Liver (tissue), 9 donors: ENCODE data around the gene AP1S2. TPM values are rescaled to one million over a fixed set of nuclear protein-coding genes. Genes with fewer than 3 reads are reported as not detected.

Source experiments
- DNase-seq: peaks from one replicate; pipeline ENCODE4 v3.0.0-alpha.2; 2017; ENCODE audit warnings: low spot score
- H3K27ac ChIP-seq, 2 donors: one replicate each; pipeline ENCODE4 v1.7.0; 2013; ENCODE audit warnings: inconsistent platforms in 2 of 2, low read length in 2 of 2, control low read depth in 1 of 2, low read depth in 1 of 2, mild to moderate bottlenecking in 1 of 2
- H3K27me3 ChIP-seq, 4 donors: one replicate each; pipeline versions ENCODE4 v1.6.1 to v1.7.0; 2013; ENCODE audit warnings: low read length in 3 of 4, inconsistent platforms in 1 of 4, mild to moderate bottlenecking in 1 of 4, moderate library complexity in 1 of 4; ENCODE audit not compliant: control insufficient read depth in 4 of 4, insufficient read depth in 4 of 4
- H3K36me3 ChIP-seq, 4 donors: one replicate each; pipeline versions ENCODE4 v1.6.1 to v1.7.0; 2013; ENCODE audit warnings: low read length in 3 of 4, mild to moderate bottlenecking in 3 of 4, low read depth in 1 of 4, moderate library complexity in 1 of 4; ENCODE audit not compliant: control insufficient read depth in 4 of 4, insufficient read depth in 3 of 4
- H3K4me1 ChIP-seq, 4 donors: one replicate each; pipeline versions ENCODE4 v1.6.1 to v1.7.0; 2013; ENCODE audit warnings: low read length in 3 of 4, mild to moderate bottlenecking in 3 of 4, moderate library complexity in 1 of 4; ENCODE audit not compliant: control insufficient read depth in 4 of 4, insufficient read depth in 4 of 4
- H3K4me3 ChIP-seq, 3 donors: one replicate each; pipeline versions ENCODE4 v1.6.1 to v1.7.0; 2013; ENCODE audit warnings: low read length in 3 of 3, control low read depth in 1 of 3, low read depth in 1 of 3, mild to moderate bottlenecking in 1 of 3
- H3K9ac ChIP-seq, 2 donors: one replicate each; pipeline ENCODE4 v1.7.0; 2013; ENCODE audit warnings: low read length in 2 of 2, mild to moderate bottlenecking in 2 of 2, moderate library complexity in 2 of 2, control low read depth in 1 of 2, low read depth in 1 of 2
- H3K9me3 ChIP-seq, 4 donors: one replicate each; pipeline versions ENCODE4 v1.6.1 to v1.7.0; 2013; ENCODE audit warnings: low read length in 3 of 4; ENCODE audit not compliant: control insufficient read depth in 4 of 4
- EGR1 ChIP-seq, 2 donors: IDR thresholded peaks; 2 replicates each; pipeline ENCODE4 v1.6.1; 2016 to 2018; ENCODE audit warnings: antibody characterized with exemption in 2 of 2, low read depth in 2 of 2
- FOXA1 ChIP-seq: IDR thresholded peaks from 2 replicates; pipeline ENCODE4 v1.6.1; 2016; ENCODE audit warnings: antibody characterized with exemption
- GABPA ChIP-seq, 2 donors: IDR thresholded peaks in 1 of 2; conservative IDR thresholded peaks in 1 of 2; 2 replicates each; pipeline ENCODE4 v1.6.1; 2016; ENCODE audit warnings: antibody characterized with exemption in 2 of 2, mild to moderate bottlenecking in 1 of 2, moderate library complexity in 1 of 2
- HNF4A ChIP-seq, 2 donors: conservative IDR thresholded peaks; 2 replicates each; pipeline ENCODE4 v1.6.1; 2016; ENCODE audit warnings: antibody characterized with exemption in 2 of 2, mild to moderate bottlenecking in 2 of 2
- HNF4G ChIP-seq: IDR thresholded peaks from 2 replicates; pipeline ENCODE4 v1.6.1; 2016; ENCODE audit warnings: antibody characterized with exemption
- JUND ChIP-seq, 2 donors: IDR thresholded peaks; 2 replicates each; pipeline ENCODE4 v1.6.1; 2016; ENCODE audit warnings: antibody characterized with exemption in 2 of 2
- RAD21 ChIP-seq, 2 donors: IDR thresholded peaks; 2 replicates each; pipeline ENCODE4 v1.6.1; 2016; ENCODE audit warnings: antibody characterized with exemption in 2 of 2, mild to moderate bottlenecking in 2 of 2
- RXRA ChIP-seq, 2 donors: IDR thresholded peaks; 2 replicates each; pipeline ENCODE4 v1.6.1; 2017 to 2018; ENCODE audit warnings: antibody characterized with exemption in 2 of 2, mild to moderate bottlenecking in 1 of 2
- SP1 ChIP-seq: IDR thresholded peaks from 2 replicates; pipeline ENCODE4 v1.6.1; 2018; ENCODE audit warnings: antibody characterized with exemption, mild to moderate bottlenecking
- WGBS: extraction: QIAGEN DNeasy Blood & Tissue Kit; methylation state at CpG from one replicate; pipeline ENCODE4 v1.1.7; 2013; 5-methylcytosine and 5-hydroxymethylcytosine counted together
- polyA plus RNA-seq, 2 donors: library from polyadenylated mRNA; stranded (reverse) in 1 of 2; unstranded in 1 of 2; fragments of 200-250 nt in 1 of 2; fragments of >200 nt in 1 of 2; fragmentation: Nextera tagmentation in 1 of 2; extraction: Ambion mirVana in 1 of 2; gene quantifications; one replicate each; pipeline versions ENCODE4 v1.2.1 to v1.2.3, GENCODE V29; 2013 to 2015
- total RNA-seq, 2 donors: library from RNA; depleted of rRNA; stranded (reverse); fragments of >200 nt; gene quantifications; one replicate each; pipeline ENCODE4 v1.2.3, GENCODE V29; 2014
- TF ChIP-seq, protein P1 (sequence below): IDR thresholded peaks from 2 replicates; pipeline ENCODE4 v1.6.1; 2016; ENCODE audit warnings: antibody characterized with exemption
- TF ChIP-seq, protein P2 (sequence below): fragments of 150-350 bp; IDR thresholded peaks from 2 replicates; pipeline ENCODE4 v1.5.1; 2017; ENCODE audit warnings: improper control_type of control experiment, low read depth, low read length; ENCODE audit not compliant: missing input control
- TF ChIP-seq, protein P3 (sequence below): IDR thresholded peaks from 2 replicates; pipeline ENCODE4 v1.6.1; 2016; ENCODE audit warnings: antibody characterized with exemption, mild to moderate bottlenecking
- TF ChIP-seq, protein P4 (sequence below): IDR thresholded peaks from 2 replicates; pipeline ENCODE4 v1.6.1; 2016; ENCODE audit warnings: antibody characterized with exemption
- TF ChIP-seq, protein P5 (sequence below): IDR thresholded peaks from 2 replicates; pipeline ENCODE4 v1.6.1; 2016; ENCODE audit warnings: antibody characterized with exemption
- donor health status: healthy.
- donor health status: healthy.
- donor health status: healthy.
- donor health status: healthy.
- donor health status: healthy.

AP1S2 gene
- total and polyA plus RNA-seq, 4 donors = 6.1 to 25.7 (median 10.6) TPM

DNA sequence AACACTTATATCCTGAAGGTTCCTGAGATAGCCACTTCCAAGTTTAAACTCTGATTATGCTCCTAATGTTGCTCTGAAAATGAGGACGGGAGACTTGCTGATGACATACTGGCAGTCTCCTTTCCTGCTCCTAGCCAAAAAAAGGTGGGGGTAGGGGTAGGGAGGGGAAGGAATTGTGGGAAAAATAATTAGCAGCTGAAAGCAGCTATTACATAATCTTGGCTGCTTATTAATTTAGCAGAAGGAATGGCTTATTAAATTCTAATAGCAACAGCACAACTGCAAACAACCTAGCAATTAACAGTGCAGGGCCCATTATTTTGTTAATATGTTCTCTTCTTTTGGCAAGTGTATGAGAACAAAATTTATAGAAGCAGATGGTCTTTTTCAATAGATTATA lies 2.0 kb upstream of the AP1S2 start:
- no peak overlapping the region for H3K27ac ChIP-seq
- no peak overlapping the region for H3K4me3 ChIP-seq

DNA sequence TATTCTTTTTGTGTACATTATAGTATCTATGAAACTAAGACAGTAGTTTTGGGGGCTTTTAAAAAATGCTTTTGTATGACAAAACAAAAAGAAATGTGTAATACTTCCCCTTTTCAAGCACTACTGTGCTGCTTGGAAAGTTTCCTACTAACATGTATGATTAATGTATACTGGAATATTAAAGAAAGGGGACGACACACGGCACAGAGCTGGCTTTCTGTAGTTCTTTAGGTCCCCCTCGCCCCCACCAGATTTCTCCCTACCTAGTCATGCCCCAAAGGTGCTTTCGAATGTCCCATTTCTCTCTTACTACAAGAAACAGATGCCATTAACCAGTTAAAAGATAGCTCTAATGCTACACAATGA lies 1.6 kb upstream of the AP1S2 start:
- Histone ChIP-seq H3K9me3 (no peaks in the 10 kb centered on the region), H3K27ac (no peak overlapping the region), H3K36me3 (no peaks in the 10 kb centered on the region), H3K9ac (no peak overlapping the region), H3K4me3 (no peak overlapping the region), H3K27me3 (no peaks in the 10 kb centered on the region), H3K4me1 (peaks cover 0 to 14% (median 10%) of the 10 kb centered on the region in 4 donors)
- WGBS = 71% methylated on average over 4 of the region's 4 CpGs
- DNase-seq = no peak
- TF ChIP-seq HNF4A (conservative IDR thresholded peaks at IDR 0.05) (no peak), FOXA1 (no peak), JUND (IDR thresholded peaks at IDR 0.05) (no peak), RAD21 (IDR thresholded peaks at IDR 0.05) (no peak), SP1 (no peak), RXRA (IDR thresholded peaks at IDR 0.05) (no peak), EGR1 (IDR thresholded peaks at IDR 0.05; ENCODE audit: low read depth in 2 of 2) (no peak), GABPA (IDR thresholded peaks at IDR 0.05 in 1 of 2, conservative IDR thresholded peaks at IDR 0.05 in 1 of 2) (no peak)
- TF ChIP-seq, protein P1, sequence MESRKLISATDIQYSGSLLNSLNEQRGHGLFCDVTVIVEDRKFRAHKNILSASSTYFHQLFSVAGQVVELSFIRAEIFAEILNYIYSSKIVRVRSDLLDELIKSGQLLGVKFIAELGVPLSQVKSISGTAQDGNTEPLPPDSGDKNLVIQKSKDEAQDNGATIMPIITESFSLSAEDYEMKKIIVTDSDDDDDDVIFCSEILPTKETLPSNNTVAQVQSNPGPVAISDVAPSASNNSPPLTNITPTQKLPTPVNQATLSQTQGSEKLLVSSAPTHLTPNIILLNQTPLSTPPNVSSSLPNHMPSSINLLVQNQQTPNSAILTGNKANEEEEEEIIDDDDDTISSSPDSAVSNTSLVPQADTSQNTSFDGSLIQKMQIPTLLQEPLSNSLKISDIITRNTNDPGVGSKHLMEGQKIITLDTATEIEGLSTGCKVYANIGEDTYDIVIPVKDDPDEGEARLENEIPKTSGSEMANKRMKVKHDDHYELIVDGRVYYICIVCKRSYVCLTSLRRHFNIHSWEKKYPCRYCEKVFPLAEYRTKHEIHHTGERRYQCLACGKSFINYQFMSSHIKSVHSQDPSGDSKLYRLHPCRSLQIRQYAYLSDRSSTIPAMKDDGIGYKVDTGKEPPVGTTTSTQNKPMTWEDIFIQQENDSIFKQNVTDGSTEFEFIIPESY = no peak
- TF ChIP-seq, protein P2, sequence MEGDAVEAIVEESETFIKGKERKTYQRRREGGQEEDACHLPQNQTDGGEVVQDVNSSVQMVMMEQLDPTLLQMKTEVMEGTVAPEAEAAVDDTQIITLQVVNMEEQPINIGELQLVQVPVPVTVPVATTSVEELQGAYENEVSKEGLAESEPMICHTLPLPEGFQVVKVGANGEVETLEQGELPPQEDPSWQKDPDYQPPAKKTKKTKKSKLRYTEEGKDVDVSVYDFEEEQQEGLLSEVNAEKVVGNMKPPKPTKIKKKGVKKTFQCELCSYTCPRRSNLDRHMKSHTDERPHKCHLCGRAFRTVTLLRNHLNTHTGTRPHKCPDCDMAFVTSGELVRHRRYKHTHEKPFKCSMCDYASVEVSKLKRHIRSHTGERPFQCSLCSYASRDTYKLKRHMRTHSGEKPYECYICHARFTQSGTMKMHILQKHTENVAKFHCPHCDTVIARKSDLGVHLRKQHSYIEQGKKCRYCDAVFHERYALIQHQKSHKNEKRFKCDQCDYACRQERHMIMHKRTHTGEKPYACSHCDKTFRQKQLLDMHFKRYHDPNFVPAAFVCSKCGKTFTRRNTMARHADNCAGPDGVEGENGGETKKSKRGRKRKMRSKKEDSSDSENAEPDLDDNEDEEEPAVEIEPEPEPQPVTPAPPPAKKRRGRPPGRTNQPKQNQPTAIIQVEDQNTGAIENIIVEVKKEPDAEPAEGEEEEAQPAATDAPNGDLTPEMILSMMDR = no peak
- TF ChIP-seq, protein P3, sequence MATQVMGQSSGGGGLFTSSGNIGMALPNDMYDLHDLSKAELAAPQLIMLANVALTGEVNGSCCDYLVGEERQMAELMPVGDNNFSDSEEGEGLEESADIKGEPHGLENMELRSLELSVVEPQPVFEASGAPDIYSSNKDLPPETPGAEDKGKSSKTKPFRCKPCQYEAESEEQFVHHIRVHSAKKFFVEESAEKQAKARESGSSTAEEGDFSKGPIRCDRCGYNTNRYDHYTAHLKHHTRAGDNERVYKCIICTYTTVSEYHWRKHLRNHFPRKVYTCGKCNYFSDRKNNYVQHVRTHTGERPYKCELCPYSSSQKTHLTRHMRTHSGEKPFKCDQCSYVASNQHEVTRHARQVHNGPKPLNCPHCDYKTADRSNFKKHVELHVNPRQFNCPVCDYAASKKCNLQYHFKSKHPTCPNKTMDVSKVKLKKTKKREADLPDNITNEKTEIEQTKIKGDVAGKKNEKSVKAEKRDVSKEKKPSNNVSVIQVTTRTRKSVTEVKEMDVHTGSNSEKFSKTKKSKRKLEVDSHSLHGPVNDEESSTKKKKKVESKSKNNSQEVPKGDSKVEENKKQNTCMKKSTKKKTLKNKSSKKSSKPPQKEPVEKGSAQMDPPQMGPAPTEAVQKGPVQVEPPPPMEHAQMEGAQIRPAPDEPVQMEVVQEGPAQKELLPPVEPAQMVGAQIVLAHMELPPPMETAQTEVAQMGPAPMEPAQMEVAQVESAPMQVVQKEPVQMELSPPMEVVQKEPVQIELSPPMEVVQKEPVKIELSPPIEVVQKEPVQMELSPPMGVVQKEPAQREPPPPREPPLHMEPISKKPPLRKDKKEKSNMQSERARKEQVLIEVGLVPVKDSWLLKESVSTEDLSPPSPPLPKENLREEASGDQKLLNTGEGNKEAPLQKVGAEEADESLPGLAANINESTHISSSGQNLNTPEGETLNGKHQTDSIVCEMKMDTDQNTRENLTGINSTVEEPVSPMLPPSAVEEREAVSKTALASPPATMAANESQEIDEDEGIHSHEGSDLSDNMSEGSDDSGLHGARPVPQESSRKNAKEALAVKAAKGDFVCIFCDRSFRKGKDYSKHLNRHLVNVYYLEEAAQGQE = no peak
- TF ChIP-seq, protein P4, sequence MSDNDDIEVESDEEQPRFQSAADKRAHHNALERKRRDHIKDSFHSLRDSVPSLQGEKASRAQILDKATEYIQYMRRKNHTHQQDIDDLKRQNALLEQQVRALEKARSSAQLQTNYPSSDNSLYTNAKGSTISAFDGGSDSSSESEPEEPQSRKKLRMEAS = no peak
- TF ChIP-seq, protein P5, sequence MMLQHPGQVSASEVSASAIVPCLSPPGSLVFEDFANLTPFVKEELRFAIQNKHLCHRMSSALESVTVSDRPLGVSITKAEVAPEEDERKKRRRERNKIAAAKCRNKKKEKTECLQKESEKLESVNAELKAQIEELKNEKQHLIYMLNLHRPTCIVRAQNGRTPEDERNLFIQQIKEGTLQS = no peak

More for the DNA sequence above, 2.0 kb upstream of the AP1S2 start:
- no peaks in the 10 kb centered on the region for H3K36me3 ChIP-seq
- no peak overlapping the region for H3K9ac ChIP-seq
- H3K4me1 ChIP-seq = peaks cover 0 to 14% (median 10%) of the 10 kb centered on the region in 4 donors
- TF ChIP-seq, protein P5 = no peak
- TF ChIP-seq HNF4G (no peak), RXRA (IDR thresholded peaks at IDR 0.05) (no peak)
- no peak for DNase-seq
- H3K9me3 ChIP-seq = no peaks in the 10 kb centered on the region
- 66% methylated on average over 1 of the region's 1 CpG for WGBS
- H3K27me3 ChIP-seq = no peaks in the 10 kb centered on the region
